Activated CD4-positive, alpha-beta memory T cell treated with anti-CD3 and anti-CD28 coated beads, Interleukin-2, amount 10 ng/mL, durations not matched to agents 7 days and 5 days (primary cell): ENCODE data around the gene OR8B4. TPM values are rescaled to one million over a fixed set of nuclear protein-coding genes. Genes with fewer than 3 reads are reported as not detected.
"Not testable (repeated sequence)": the region's sequence is repeated elsewhere in the genome, so short reads cannot be mapped to it uniquely, and the experiment has no call there.

ENCODE experiments used
- CTCF ChIA-PET: fragments of 350-600 bp; sonication (Branson Sonifier 250); formaldehyde crosslinking; loops from one replicate; lab custom pipeline; 2021; ENCODE audit warnings: antibody characterized with exemption, inconsistent platforms; lab: Charles Lee
- POLR2A ChIA-PET: fragments of 350-600 bp; sonication (Branson Sonifier 250); formaldehyde crosslinking; loops from one replicate; lab custom pipeline; 2021; ENCODE audit warnings: antibody characterized with exemption; lab: Charles Lee
- DNase-seq: peaks from one replicate; pipeline ENCODE4 v3.0.0-alpha.2; 2020
- H3K27ac Mint-ChIP-seq: one replicate; pipeline ENCODE4 v1.8.0; 2021; ENCODE audit warnings: mild to moderate bottlenecking, mixed read lengths
- H3K27me3 Mint-ChIP-seq: one replicate; pipeline ENCODE4 v1.8.0; 2021; ENCODE audit warnings: mixed read lengths
- H3K36me3 Mint-ChIP-seq: one replicate; pipeline ENCODE4 v1.8.0; 2021; ENCODE audit warnings: low read depth, mixed read lengths
- H3K4me1 Mint-ChIP-seq: one replicate; pipeline ENCODE4 v1.8.0; 2021; ENCODE audit warnings: mixed read lengths
- H3K4me3 Mint-ChIP-seq: one replicate; pipeline ENCODE4 v1.8.0; 2021; ENCODE audit warnings: mild to moderate bottlenecking, mixed read lengths
- H3K9me3 Mint-ChIP-seq: one replicate; pipeline ENCODE4 v1.8.0; 2021; ENCODE audit warnings: mixed read lengths
- total RNA-seq, 2 experiments: library from RNA; stranded (reverse); gene quantifications; one replicate each; pipeline ENCODE4 v1.2.3, GENCODE V29; 2021

Gene OR8B4
- total RNA-seq, 2 experiments from 2014 or later: not detected

DNA sequence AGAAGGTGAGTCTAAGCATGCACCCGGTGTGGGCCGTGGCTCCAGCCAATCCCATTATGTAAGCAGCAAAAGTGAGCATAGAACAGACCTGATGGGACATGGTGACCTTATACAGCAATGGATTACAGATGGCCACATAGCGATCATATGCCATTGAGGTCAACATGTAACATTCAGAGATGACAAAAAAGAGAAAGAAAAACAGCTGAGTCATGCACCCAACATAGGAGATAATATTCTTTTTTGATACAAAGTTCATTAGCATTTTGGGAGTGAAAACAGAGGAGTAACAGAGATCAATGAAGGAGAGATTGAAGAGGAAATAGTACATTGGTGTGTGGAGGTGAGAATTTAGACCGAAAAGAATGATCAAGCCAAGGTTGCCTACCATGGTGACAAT lies 27.8 kb downstream of the OR8B4 start:
- CTCF ChIA-PET, H3K9me3 Mint-ChIP-seq, H3K27ac Mint-ChIP-seq, POLR2A ChIA-PET, H3K4me1 Mint-ChIP-seq, DNase-seq, H3K4me3 Mint-ChIP-seq, H3K27me3 Mint-ChIP-seq, H3K36me3 Mint-ChIP-seq: not testable (repeated sequence)

DNA sequence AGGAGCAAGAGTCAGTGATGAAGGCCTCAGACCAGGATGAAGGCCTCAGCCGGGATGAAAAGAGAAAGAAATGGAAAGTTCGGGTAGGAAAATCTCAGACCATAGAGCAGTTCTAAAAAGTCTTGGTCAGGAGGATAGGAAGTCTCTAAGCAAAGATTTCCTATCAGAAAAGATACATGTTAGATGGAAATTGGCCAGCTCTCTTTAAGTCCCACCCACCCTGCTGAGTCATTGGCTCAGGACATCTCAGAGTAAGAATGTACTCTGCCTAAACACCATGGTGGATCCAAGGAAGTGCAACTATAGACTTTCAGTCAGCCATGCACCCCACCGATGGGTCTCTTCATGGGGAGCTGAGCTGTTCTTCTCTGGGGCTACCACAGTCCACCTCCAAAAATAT lies 30.3 kb downstream of the OR8B4 start:
- Mint-ChIP-seq H3K27ac (no peak overlapping the region), H3K36me3 (no peaks in the 10 kb centered on the region), H3K4me1 (no peaks in the 10 kb centered on the region), H3K27me3 (no peaks in the 10 kb centered on the region), H3K9me3 (no peaks in the 10 kb centered on the region), H3K4me3 (no peak overlapping the region)
- DNase-seq: no peak
- ChIA-PET CTCF (no interaction called here), POLR2A (no interaction called here)

DNA sequence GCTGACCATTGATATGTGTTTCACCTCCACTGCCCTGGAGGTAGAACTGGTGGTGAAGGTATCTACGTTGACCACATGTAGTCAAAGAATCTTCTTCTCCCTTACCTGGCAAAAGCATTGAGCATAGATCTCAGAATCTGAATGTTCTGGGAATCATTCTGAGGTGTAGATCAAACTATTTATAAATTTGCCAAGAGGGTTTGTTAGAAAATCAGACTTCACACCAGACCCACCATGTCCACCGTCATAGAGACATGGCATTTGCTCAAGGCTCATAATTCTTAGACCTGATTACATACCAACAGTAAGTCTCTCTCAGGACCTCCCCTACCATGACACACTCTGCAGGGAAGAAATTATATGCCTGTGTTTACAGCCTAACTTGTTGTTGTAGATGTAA lies 40.3 kb downstream of the OR8B4 start, which contains the start of gene OR8B2:
Gene OR8B2 (minus strand): TSS at position 101 of the 400 bp plus-strand sequence. CDS start 1,156 bp downstream, outside the sequence.
- Mint-ChIP-seq H3K27ac (no peak within 1 kb of the TSS), H3K36me3 (no peaks in the 10 kb centered on the region), H3K9me3 (peaks cover 2% of the 10 kb centered on the region), H3K27me3 (no peaks in the 10 kb centered on the region), H3K4me1 (no peaks in the 10 kb centered on the region), H3K4me3 (no peak within 1 kb of the TSS)
- DNase-seq: no peak
- ChIA-PET POLR2A (no interaction called here), CTCF (no interaction called here)

DNA sequence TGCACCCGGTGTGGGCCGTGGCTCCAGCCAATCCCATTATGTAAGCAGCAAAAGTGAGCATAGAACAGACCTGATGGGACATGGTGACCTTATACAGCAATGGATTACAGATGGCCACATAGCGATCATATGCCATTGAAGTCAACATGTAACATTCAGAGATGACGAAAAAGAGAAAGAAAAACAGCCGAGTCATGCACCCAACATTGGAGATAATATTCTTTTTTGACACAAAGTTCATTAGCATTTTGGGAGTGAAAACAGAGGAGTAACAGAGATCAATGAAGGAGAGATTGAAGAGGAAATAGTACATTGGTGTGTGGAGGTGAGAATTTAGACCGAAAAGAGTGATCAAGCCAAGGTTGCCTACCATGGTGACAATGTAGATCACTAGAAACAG lies 41.8 kb downstream of the OR8B4 start:
- H3K27ac Mint-ChIP-seq, H3K36me3 Mint-ChIP-seq, H3K4me3 Mint-ChIP-seq, CTCF ChIA-PET, H3K27me3 Mint-ChIP-seq, DNase-seq, POLR2A ChIA-PET, H3K4me1 Mint-ChIP-seq, H3K9me3 Mint-ChIP-seq: not testable (repeated sequence)

DNA sequence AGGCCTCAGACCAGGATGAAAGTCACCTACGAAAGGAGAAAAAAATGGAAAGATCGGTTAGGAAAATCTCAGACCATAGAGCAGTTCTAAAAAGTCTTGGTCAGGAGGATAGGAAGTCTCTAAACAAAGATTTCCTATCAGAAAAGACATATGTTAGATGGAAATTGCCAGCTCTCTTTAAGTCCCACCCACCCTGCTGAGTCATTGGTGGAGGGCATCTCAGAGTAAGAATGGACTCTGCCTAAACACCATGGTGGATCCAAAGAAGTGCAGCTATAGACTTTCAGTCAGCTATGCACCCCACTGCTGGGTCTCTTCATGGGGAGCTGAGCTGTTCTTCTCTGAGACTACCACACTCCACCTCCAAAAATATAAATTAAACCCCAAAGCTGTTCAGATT lies 44.1 kb downstream of the OR8B4 start:
- no peak for DNase-seq
- CTCF ChIA-PET: no interaction called here
- H3K9me3 Mint-ChIP-seq: no peaks in the 10 kb centered on the region
- H3K4me3 Mint-ChIP-seq: no peak overlapping the region
- POLR2A ChIA-PET: no interaction called here
- no peaks in the 10 kb centered on the region for H3K4me1 Mint-ChIP-seq
- H3K27me3 Mint-ChIP-seq: no peaks in the 10 kb centered on the region
- no peaks in the 10 kb centered on the region for H3K36me3 Mint-ChIP-seq
- no peak overlapping the region for H3K27ac Mint-ChIP-seq

DNA sequence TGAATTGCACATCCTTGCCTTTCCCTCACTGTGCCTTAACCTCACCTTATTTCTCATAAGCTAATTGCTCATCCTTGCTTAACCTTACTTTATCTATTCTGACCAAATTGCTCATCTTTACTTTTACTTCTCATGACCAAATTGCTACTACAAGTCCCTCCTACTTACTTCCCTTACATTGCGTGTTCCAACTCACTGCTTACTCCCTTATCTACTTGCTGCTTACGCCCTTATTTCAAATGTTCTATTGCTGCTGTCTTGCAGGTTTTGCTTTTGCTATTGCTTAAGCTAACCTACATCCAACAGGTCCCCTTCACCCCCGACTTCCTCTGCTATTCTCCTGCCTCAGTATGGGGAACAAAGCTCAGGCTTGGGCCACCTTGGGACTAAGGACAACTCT lies 48.4 kb downstream of the OR8B4 start:
- Mint-ChIP-seq H3K4me1 (no peaks in the 10 kb centered on the region), H3K4me3 (no peak overlapping the region), H3K27me3 (no peaks in the 10 kb centered on the region), H3K9me3 (no peaks in the 10 kb centered on the region), H3K36me3 (no peaks in the 10 kb centered on the region), H3K27ac (no peak overlapping the region)
- no peak for DNase-seq
- CTCF ChIA-PET: no interaction called here
- POLR2A ChIA-PET: no interaction called here

Other genes starting within 250 kb of the OR8B4 start
- not detected for gene OR10D3, start 241.5 kb downstream of the OR8B4 start, total RNA-seq
- not detected for gene OR8G1, start 183.8 kb downstream of the OR8B4 start, total RNA-seq
- gene OR8G5, start 168.5 kb downstream of the OR8B4 start, total RNA-seq: not detected
- not detected for gene OR8D1, start 110.9 kb downstream of the OR8B4 start, total RNA-seq
- gene OR8D2, start 104.7 kb downstream of the OR8B4 start, total RNA-seq: not detected
- gene OR8B2, start 40.4 kb downstream of the OR8B4 start, total RNA-seq: not detected
- not detected for gene OR8B3, start 25.8 kb downstream of the OR8B4 start, total RNA-seq
- not detected for gene OR8B8, start 20.8 kb upstream of the OR8B4 start, total RNA-seq
- not detected for gene OR8B12, start 118.8 kb upstream of the OR8B4 start, total RNA-seq
- gene OR8A1, start 145.1 kb upstream of the OR8B4 start, total RNA-seq: not detected
- gene PANX3, start 186.6 kb upstream of the OR8B4 start, total RNA-seq: not detected
- 10 to 100 TPM; 41.4 to 50.6 TPM for gene TBRG1, start 198.0 kb upstream of the OR8B4 start, total RNA-seq
- 1 to 10 TPM; 5.1 to 8.2 TPM for gene SIAE, start 248.9 kb upstream of the OR8B4 start, total RNA-seq
- gene SPA17, start 249.0 kb upstream of the OR8B4 start, total RNA-seq: 1 to 10 TPM; 3.4 to 3.8 TPM